ENCODE measurements around the gene NME5.

NME5 gene

GRCh38 chr5:138179277-138179857 lies 40.1 kb upstream of the NME5 start:
- TF ChIP-seq CTCF (IDR thresholded peaks at IDR 0.05; ENCODE audit: low read depth, low read length): no peak
- in situ Hi-C loops (cut with HindIII; ENCODE audit: low sequenced_read_pairs): no loop called here
- no peak for DNase-seq (ENCODE audit: low read depth, low spot score)
- peak overlapping the region; percentile 97 for H3K4me3 ChIP-seq (ENCODE audit: low read depth, low read length)

- H3K4me3 ChIP-seq (ENCODE audit: low read depth, low read length): peak within 1 kb of the TSS; percentile 97
- in situ Hi-C loops (cut with HindIII; ENCODE audit: low sequenced_read_pairs): no loop called here
- DNase-seq (ENCODE audit: low read depth, low spot score): peak; percentile 98
- TF ChIP-seq CTCF (IDR thresholded peaks at IDR 0.05; ENCODE audit: low read depth, low read length): no peak
Measured at GRCh38 chr5:138178516-138179276, 39.5 kb upstream of the NME5 start, which contains the start of the genes BRD8 and KIF20A. Gene BRD8 (minus strand): TSS chr5:138178630. CDS start chr5:138178614, 16 bp downstream. Gene KIF20A (plus strand): TSS chr5:138179112. CDS start chr5:138179681, 569 bp downstream.

- no peak for TF ChIP-seq CTCF (IDR thresholded peaks at IDR 0.05; ENCODE audit: low read depth, low read length)
- in situ Hi-C loops (cut with HindIII; ENCODE audit: low sequenced_read_pairs): no loop called here
- peak; percentile 55 for DNase-seq (ENCODE audit: low read depth, low spot score)
- H3K4me3 ChIP-seq (ENCODE audit: low read depth, low read length): peak overlapping the region; percentile 97
Measured at GRCh38 chr5:138177941-138178515, 38.8 kb upstream of the NME5 start.

- TF ChIP-seq CTCF (IDR thresholded peaks at IDR 0.05; ENCODE audit: low read depth, low read length): no peak
- DNase-seq (ENCODE audit: low read depth, low spot score): no peak
- in situ Hi-C loops (cut with HindIII; ENCODE audit: low sequenced_read_pairs): no loop called here
- H3K4me3 ChIP-seq (ENCODE audit: low read depth, low read length): no peak overlapping the region
Measured at GRCh38 chr5:138170299-138170698, 31.1 kb upstream of the NME5 start.

DNA sequence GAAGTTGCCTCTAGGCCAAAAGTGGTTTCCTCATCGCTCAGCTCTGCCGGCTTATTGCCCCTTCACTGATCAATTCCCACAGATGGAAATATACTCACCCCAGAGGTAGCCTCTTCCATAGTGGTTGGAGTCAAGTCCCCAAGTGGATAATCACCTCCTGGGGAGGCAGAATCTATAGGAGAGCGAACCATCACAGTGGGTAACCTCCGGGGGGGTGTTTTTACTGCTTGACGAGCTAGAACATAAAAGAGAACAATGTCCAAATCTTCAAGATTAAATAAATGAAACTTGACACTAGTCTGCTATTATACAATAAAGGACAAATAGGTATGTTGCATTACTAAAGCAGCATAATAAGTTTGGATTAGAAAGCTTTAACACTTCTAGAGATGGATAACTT lies 29.9 kb upstream of the NME5 start:
- DNase-seq (ENCODE audit: low read depth, low spot score): no peak
- in situ Hi-C loops (cut with HindIII; ENCODE audit: low sequenced_read_pairs): no loop called here
- H3K4me3 ChIP-seq (ENCODE audit: low read depth, low read length): no peak overlapping the region
- no peak for TF ChIP-seq CTCF (IDR thresholded peaks at IDR 0.05; ENCODE audit: low read depth, low read length)

- TF ChIP-seq CTCF (IDR thresholded peaks at IDR 0.05; ENCODE audit: low read depth, low read length): no peak
Measured at GRCh38 chr5:138163721-138164120, 24.5 kb upstream of the NME5 start.

More at GRCh38 chr5:138163721-138164120, 24.5 kb upstream of the NME5 start:
- H3K4me3 ChIP-seq (ENCODE audit: low read depth, low read length): no peak overlapping the region
- in situ Hi-C loops (cut with HindIII; ENCODE audit: low sequenced_read_pairs): no loop called here
- no peak for DNase-seq (ENCODE audit: low read depth, low spot score)
